DMS53 treated with DMSO at 0.1 percent for 48 hours (cell line): ENCODE data around the gene USP22.
"Not testable (repeated sequence)": the region's sequence is repeated elsewhere in the genome, so short reads cannot be mapped to it uniquely, and the experiment has no call there.

Experiments used
- DNase-seq: peaks from one replicate; lab custom pipeline; 2025; ENCODE audit not compliant: unreplicated experiment; lab: John Stamatoyannopoulos, UW

Gene USP22

GRCh38 chr17:20989991-20990855 is 52.6 kb downstream of the USP22 start:
- no peak for DNase-seq

- DNase-seq = no peak
These were observed 53.3 kb downstream of the USP22 start for GRCh38 chr17:20989481-20989880.

- DNase-seq = no peak
These were observed 53.9 kb downstream of the USP22 start for GRCh38 chr17:20988896-20989295.

- no peak for DNase-seq
These were observed 54.7 kb downstream of the USP22 start for GRCh38 chr17:20988001-20988636.

GRCh38 chr17:20987511-20987910 is 55.3 kb downstream of the USP22 start:
- DNase-seq = no peak

GRCh38 chr17:20986767-20987510 is 55.9 kb downstream of the USP22 start:
- DNase-seq = no peak

- DNase-seq = no peak
These were observed 59.5 kb downstream of the USP22 start for GRCh38 chr17:20983359-20983637.

GRCh38 chr17:20982589-20983358 is 60.0 kb downstream of the USP22 start:
- no peak for DNase-seq

- no peak for DNase-seq
These were observed 61.5 kb downstream of the USP22 start for GRCh38 chr17:20981046-20981920.

- DNase-seq = no peak
These were observed 63.1 kb downstream of the USP22 start for GRCh38 chr17:20979792-20980083.

GRCh38 chr17:20979007-20979791 is 63.6 kb downstream of the USP22 start:
- DNase-seq = not testable (repeated sequence)

GRCh38 chr17:20977609-20978253 is 65.1 kb downstream of the USP22 start:
- DNase-seq = peak; percentile 31

GRCh38 chr17:20975566-20975965 is 67.2 kb downstream of the USP22 start:
- DNase-seq = no peak

- DNase-seq = no peak
These were observed 72.5 kb downstream of the USP22 start for GRCh38 chr17:20970329-20970728.

GRCh38 chr17:20968913-20969616 is 73.7 kb downstream of the USP22 start:
- no peak for DNase-seq

- DNase-seq = no peak
These were observed 75.0 kb downstream of the USP22 start for GRCh38 chr17:20967776-20968175.

GRCh38 chr17:20966870-20967269 is 75.9 kb downstream of the USP22 start:
- DNase-seq = peak; percentile 4

- no peak for DNase-seq
These were observed 77.3 kb downstream of the USP22 start for GRCh38 chr17:20965492-20965891.

GRCh38 chr17:20961586-20961985 is 81.2 kb downstream of the USP22 start:
- no peak for DNase-seq
